ENCODE data around the gene DAPK1.

The DAPK1 gene

GRCh38 chr9:87570000-87570908, 72.6 kb downstream of the DAPK1 start:
- Histone ChIP-seq H3K36me3 (ENCODE audit: insufficient read depth, low read length) (peaks cover 4% of the 10 kb centered on the region; the same call in 1 of the 2 replicates), H3K9me3 (ENCODE audit: insufficient read depth, low read depth, low read length) (no peaks in the 10 kb centered on the region), H3K4me1 (ENCODE audit: insufficient read depth, low read length) (peaks cover 56% of the 10 kb centered on the region), H3K4me3 (ENCODE audit: low read length) (no peak overlapping the region), H3K27me3 (ENCODE audit: insufficient read depth, low read length) (no peaks in the 10 kb centered on the region), H3K9ac (ENCODE audit: low read depth, low read length) (no peak overlapping the region), H3K27ac (ENCODE audit: low read depth, low read length) (no peak overlapping the region)
- WGBS = 75% methylated on average over 3 of the region's 3 CpGs

DNA sequence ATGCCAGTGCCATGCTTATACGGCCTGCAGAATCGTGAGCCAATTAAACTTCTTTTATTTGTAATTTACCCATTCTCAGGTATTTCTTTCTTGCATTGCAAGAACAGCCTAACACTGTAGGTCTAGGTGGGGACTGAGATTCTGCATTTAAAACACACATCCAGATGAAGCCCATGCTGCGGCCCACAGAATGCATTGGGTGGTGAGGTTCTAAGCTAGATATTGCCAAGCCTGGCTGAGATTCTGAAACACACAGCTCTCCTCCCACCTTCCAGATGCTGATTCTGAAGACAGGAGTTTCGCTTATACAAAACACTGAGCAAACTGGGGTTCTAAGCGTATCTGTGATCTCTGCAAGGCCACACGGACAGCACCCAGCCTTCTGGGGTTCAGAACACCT, 75.1 kb downstream of the DAPK1 start:
- Histone ChIP-seq H3K9ac (ENCODE audit: low read depth, low read length) (no peak overlapping the region), H3K27me3 (ENCODE audit: insufficient read depth, low read length) (no peaks in the 10 kb centered on the region), H3K27ac (ENCODE audit: low read depth, low read length) (no peak overlapping the region), H3K9me3 (ENCODE audit: insufficient read depth, low read depth, low read length) (no peaks in the 10 kb centered on the region), H3K4me1 (ENCODE audit: insufficient read depth, low read length) (peaks cover 45% of the 10 kb centered on the region), H3K4me3 (ENCODE audit: low read length) (no peak overlapping the region), H3K36me3 (ENCODE audit: insufficient read depth, low read length) (no peaks in the 10 kb centered on the region)
- 90% methylated on average over 6 of the region's 6 CpGs for WGBS

- H3K9me3 ChIP-seq (ENCODE audit: insufficient read depth, low read depth, low read length) = no peaks in the 10 kb centered on the region
- no peaks in the 10 kb centered on the region for H3K27me3 ChIP-seq (ENCODE audit: insufficient read depth, low read length)
- H3K9ac ChIP-seq (ENCODE audit: low read depth, low read length) = no peak overlapping the region
- no peaks in the 10 kb centered on the region for H3K36me3 ChIP-seq (ENCODE audit: insufficient read depth, low read length)
- H3K27ac ChIP-seq (ENCODE audit: low read depth, low read length) = no peak overlapping the region
- H3K4me3 ChIP-seq (ENCODE audit: low read length) = no peak overlapping the region
- peaks cover 33% of the 10 kb centered on the region for H3K4me1 ChIP-seq (ENCODE audit: insufficient read depth, low read length)
- WGBS = no CpG with 5 or more reads among the region's 1 CpG
Measured at GRCh38 chr9:87573841-87574342, 76.2 kb downstream of the DAPK1 start.

- no peak overlapping the region for H3K9ac ChIP-seq (ENCODE audit: low read depth, low read length)
- no peak overlapping the region for H3K27ac ChIP-seq (ENCODE audit: low read depth, low read length)
- peaks cover 11% of the 10 kb centered on the region; the same call in 1 of the 2 replicates for H3K4me1 ChIP-seq (ENCODE audit: insufficient read depth, low read length)
- H3K4me3 ChIP-seq (ENCODE audit: low read length) = no peak overlapping the region
- WGBS = 86% methylated on average over 7 of the region's 7 CpGs
- H3K27me3 ChIP-seq (ENCODE audit: insufficient read depth, low read length) = no peaks in the 10 kb centered on the region
- no peaks in the 10 kb centered on the region for H3K36me3 ChIP-seq (ENCODE audit: insufficient read depth, low read length)
- no peaks in the 10 kb centered on the region for H3K9me3 ChIP-seq (ENCODE audit: insufficient read depth, low read depth, low read length)
Measured at GRCh38 chr9:87577746-87578145, 80.1 kb downstream of the DAPK1 start.

DNA sequence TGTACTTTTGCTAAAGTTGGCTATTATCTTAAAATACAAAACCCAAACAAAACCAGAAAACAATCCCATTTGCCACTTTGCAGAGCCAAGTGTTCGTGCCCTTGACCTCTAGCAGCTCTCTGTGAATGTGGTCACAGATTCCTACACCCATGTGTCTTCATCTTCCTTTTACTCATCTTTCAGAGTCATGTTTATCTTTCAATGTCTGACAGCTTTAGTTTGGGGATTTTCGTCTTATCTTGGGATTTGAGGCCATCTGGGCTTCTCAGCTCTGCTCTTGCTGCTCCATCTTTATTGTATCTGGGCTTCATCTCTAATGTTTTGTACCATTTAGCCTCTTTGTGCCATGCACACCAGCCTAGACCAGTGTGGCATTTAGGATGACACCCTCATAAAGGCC, 81.0 kb downstream of the DAPK1 start:
- H3K4me1 ChIP-seq (ENCODE audit: insufficient read depth, low read length) = peaks cover 11% of the 10 kb centered on the region; the same call in 1 of the 2 replicates
- no peaks in the 10 kb centered on the region for H3K9me3 ChIP-seq (ENCODE audit: insufficient read depth, low read depth, low read length)
- no peaks in the 10 kb centered on the region for H3K36me3 ChIP-seq (ENCODE audit: insufficient read depth, low read length)
- H3K9ac ChIP-seq (ENCODE audit: low read depth, low read length) = no peak overlapping the region
- H3K27ac ChIP-seq (ENCODE audit: low read depth, low read length) = no peak overlapping the region
- H3K4me3 ChIP-seq (ENCODE audit: low read length) = no peak overlapping the region
- H3K27me3 ChIP-seq (ENCODE audit: insufficient read depth, low read length) = no peaks in the 10 kb centered on the region
- 92% methylated on average over 2 of the region's 2 CpGs for WGBS

DNA sequence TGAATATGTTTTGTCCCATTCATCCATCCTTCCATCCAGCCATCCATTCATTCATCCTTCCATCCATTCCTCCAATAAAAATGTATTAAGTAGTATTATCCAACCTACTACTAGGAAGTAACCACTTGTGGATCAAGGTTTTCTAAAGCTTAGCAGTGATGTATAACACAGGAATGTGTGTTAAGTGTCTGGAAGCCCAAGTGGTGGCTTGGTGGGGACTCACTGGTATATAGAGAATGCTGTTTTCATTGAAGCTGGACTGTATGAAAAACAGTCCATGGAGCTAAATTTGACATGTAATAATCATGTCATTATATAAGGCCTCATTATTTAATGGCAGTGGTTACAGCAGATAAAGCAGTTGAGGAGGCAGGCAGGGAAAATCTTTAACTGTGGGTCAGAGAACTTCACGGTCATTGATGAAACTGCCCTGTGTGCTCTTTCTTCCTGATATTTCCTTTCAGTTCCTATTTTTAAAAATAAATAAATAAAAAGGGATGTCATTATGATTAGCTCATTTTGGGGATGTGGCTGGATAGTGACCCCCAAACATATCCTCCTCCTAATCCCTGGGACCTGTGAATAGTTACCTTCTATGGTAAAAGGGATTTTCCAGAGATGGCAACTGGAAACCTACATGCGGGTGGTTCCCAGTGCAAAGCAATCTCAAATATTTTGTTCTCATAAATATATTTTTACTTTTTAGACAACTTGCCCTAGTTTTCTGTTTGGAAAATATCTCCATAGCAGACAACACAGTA, 82.3 kb downstream of the DAPK1 start:
- Histone ChIP-seq H3K9me3 (ENCODE audit: insufficient read depth, low read depth, low read length) (no peaks in the 10 kb centered on the region), H3K9ac (ENCODE audit: low read depth, low read length) (no peak overlapping the region), H3K36me3 (ENCODE audit: insufficient read depth, low read length) (no peaks in the 10 kb centered on the region), H3K4me1 (ENCODE audit: insufficient read depth, low read length) (peaks cover 11% of the 10 kb centered on the region; the same call in 1 of the 2 replicates), H3K27ac (ENCODE audit: low read depth, low read length) (no peak overlapping the region), H3K4me3 (ENCODE audit: low read length) (no peak overlapping the region), H3K27me3 (ENCODE audit: insufficient read depth, low read length) (no peaks in the 10 kb centered on the region)
- WGBS = 92% methylated on average over 1 of the region's 2 CpGs

DNA sequence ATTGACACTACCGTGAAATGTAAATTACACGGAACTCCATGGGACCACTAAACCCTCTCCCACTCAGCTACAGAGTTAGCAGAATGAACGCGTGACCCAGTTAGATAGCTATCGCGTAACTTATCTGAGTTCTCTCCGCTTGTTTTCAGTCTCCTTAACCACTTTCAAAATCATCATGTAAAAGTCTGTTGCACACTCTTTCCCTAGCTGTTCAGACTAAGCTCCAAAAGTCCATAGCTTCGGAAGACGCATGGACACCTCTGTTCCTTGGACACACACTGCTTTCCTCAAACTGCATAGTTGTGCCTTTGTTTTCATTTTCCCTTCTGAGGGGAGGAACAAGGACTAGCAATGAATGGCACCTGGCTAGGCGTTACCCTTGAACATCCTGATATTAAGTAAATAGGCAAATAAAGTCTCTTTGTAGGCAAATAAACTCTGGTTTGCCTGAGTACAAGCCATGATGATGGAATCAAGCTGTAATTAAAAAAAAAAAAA, 83.3 kb downstream of the DAPK1 start:
- H3K27me3 ChIP-seq (ENCODE audit: insufficient read depth, low read length) = no peaks in the 10 kb centered on the region
- WGBS = 95% methylated on average over 10 of the region's 10 CpGs
- H3K4me1 ChIP-seq (ENCODE audit: insufficient read depth, low read length) = peaks cover 11% of the 10 kb centered on the region; the same call in 1 of the 2 replicates
- H3K4me3 ChIP-seq (ENCODE audit: low read length) = no peak overlapping the region
- H3K36me3 ChIP-seq (ENCODE audit: insufficient read depth, low read length) = no peaks in the 10 kb centered on the region
- no peak overlapping the region for H3K27ac ChIP-seq (ENCODE audit: low read depth, low read length)
- no peak overlapping the region for H3K9ac ChIP-seq (ENCODE audit: low read depth, low read length)
- no peaks in the 10 kb centered on the region for H3K9me3 ChIP-seq (ENCODE audit: insufficient read depth, low read depth, low read length)

DNA sequence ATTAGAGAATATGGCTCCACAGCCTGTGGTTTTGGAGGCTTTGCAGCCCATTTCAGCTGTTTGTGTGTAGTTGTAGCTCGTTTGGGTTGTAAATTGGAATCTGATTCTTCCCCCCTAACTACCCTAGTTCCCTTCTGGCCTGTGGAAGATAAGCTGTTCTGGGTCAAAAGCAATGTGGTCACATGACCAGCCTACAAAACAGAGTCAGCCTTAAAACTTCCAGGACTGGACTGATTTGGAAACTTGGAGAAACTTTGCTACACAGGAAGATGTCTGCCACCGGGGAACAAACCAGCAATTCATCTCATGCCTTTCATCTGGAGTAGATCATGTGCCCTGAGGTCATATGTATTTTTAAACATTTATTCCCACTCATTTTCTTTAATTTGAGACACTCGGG, 83.8 kb downstream of the DAPK1 start:
- Histone ChIP-seq H3K9me3 (ENCODE audit: insufficient read depth, low read depth, low read length) (no peaks in the 10 kb centered on the region), H3K4me1 (ENCODE audit: insufficient read depth, low read length) (peaks cover 11% of the 10 kb centered on the region; the same call in 1 of the 2 replicates), H3K36me3 (ENCODE audit: insufficient read depth, low read length) (no peaks in the 10 kb centered on the region), H3K9ac (ENCODE audit: low read depth, low read length) (no peak overlapping the region), H3K4me3 (ENCODE audit: low read length) (no peak overlapping the region), H3K27me3 (ENCODE audit: insufficient read depth, low read length) (no peaks in the 10 kb centered on the region), H3K27ac (ENCODE audit: low read depth, low read length) (no peak overlapping the region)
- WGBS = 94% methylated on average over 2 of the region's 3 CpGs

DNA sequence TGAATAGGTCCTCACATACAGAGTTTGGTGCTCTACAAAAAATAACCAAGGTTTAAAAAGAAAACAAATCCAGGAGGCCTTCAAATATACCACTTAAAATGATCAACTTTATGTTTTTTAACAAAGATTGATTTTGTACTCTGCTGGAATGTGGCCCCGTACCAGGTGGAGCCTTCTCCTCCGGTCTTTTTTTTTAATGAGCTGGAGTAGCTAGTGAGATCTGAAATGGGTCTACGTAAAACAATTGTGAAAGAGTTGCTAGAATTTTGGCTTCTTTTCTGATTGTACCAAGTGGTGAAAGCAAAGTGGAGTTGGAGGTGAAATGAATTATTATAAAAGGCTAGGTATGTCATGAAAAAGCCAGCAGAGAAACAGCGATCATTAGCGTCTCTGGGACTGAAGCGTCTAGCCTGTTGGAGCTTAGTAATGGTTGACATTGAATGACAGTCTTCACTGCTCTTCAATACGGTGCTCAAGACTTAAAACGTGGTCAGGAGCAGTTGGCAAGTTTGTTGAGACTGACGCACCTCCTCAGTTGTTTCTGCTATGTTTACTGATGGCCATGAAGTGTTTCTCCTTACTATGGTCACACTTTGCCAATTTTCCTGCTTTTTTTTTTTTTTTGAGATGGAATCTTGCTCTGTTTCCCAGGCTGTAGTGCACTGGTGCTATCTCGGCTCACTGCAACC, 84.4 kb downstream of the DAPK1 start:
- H3K4me1 ChIP-seq (ENCODE audit: insufficient read depth, low read length) = peaks cover 11% of the 10 kb centered on the region; the same call in 1 of the 2 replicates
- H3K27ac ChIP-seq (ENCODE audit: low read depth, low read length) = no peak overlapping the region
- H3K27me3 ChIP-seq (ENCODE audit: insufficient read depth, low read length) = no peaks in the 10 kb centered on the region
- no peaks in the 10 kb centered on the region for H3K9me3 ChIP-seq (ENCODE audit: insufficient read depth, low read depth, low read length)
- WGBS = 97% methylated on average over 10 of the region's 10 CpGs
- H3K36me3 ChIP-seq (ENCODE audit: insufficient read depth, low read length) = no peaks in the 10 kb centered on the region
- no peak overlapping the region for H3K9ac ChIP-seq (ENCODE audit: low read depth, low read length)
- no peak overlapping the region for H3K4me3 ChIP-seq (ENCODE audit: low read length)

GRCh38 chr9:87584326-87584725, 86.7 kb downstream of the DAPK1 start:
- Histone ChIP-seq H3K9ac (ENCODE audit: low read depth, low read length) (no peak overlapping the region), H3K4me3 (ENCODE audit: low read length) (no peak overlapping the region), H3K9me3 (ENCODE audit: insufficient read depth, low read depth, low read length) (no peaks in the 10 kb centered on the region), H3K4me1 (ENCODE audit: insufficient read depth, low read length) (peaks cover 15% of the 10 kb centered on the region), H3K27ac (ENCODE audit: low read depth, low read length) (no peak overlapping the region), H3K36me3 (ENCODE audit: insufficient read depth, low read length) (no peaks in the 10 kb centered on the region), H3K27me3 (ENCODE audit: insufficient read depth, low read length) (no peaks in the 10 kb centered on the region)
